Duodenal mucosa (tissue), 2 donors: ENCODE results near the gene CACNB4.

Experiments used
- H3K27ac ChIP-seq: one replicate; pipeline ENCODE4 v1.7.0; 2013; ENCODE audit warnings: low read depth, low read length
- H3K27me3 ChIP-seq, 2 donors: one replicate each; pipeline ENCODE4 v1.7.0; 2013; ENCODE audit warnings: low read length in 2 of 2, control low read depth in 1 of 2; ENCODE audit not compliant: insufficient read depth in 2 of 2, control insufficient read depth in 1 of 2
- H3K36me3 ChIP-seq, 2 donors: one replicate each; pipeline ENCODE4 v1.7.0; 2013; ENCODE audit warnings: low read length in 2 of 2, control low read depth in 1 of 2; ENCODE audit not compliant: insufficient read depth in 2 of 2, control insufficient read depth in 1 of 2
- H3K4me1 ChIP-seq, 2 donors: one replicate each; pipeline ENCODE4 v1.7.0; 2013; ENCODE audit warnings: low read length in 2 of 2, control low read depth in 1 of 2; ENCODE audit not compliant: insufficient read depth in 2 of 2, control insufficient read depth in 1 of 2
- H3K4me3 ChIP-seq, 2 donors: one replicate each; pipeline ENCODE4 v1.7.0; 2013; ENCODE audit warnings: low read length in 2 of 2, low read depth in 1 of 2
- H3K9ac ChIP-seq, 2 donors: one replicate each; pipeline ENCODE4 v1.7.0; 2013; ENCODE audit warnings: low read length in 2 of 2, low read depth in 1 of 2
- H3K9me3 ChIP-seq, 2 donors: one replicate each; pipeline ENCODE4 v1.7.0; 2013; ENCODE audit warnings: low read length in 2 of 2, control low read depth in 1 of 2; ENCODE audit not compliant: control insufficient read depth in 1 of 2

CACNB4 gene

DNA sequence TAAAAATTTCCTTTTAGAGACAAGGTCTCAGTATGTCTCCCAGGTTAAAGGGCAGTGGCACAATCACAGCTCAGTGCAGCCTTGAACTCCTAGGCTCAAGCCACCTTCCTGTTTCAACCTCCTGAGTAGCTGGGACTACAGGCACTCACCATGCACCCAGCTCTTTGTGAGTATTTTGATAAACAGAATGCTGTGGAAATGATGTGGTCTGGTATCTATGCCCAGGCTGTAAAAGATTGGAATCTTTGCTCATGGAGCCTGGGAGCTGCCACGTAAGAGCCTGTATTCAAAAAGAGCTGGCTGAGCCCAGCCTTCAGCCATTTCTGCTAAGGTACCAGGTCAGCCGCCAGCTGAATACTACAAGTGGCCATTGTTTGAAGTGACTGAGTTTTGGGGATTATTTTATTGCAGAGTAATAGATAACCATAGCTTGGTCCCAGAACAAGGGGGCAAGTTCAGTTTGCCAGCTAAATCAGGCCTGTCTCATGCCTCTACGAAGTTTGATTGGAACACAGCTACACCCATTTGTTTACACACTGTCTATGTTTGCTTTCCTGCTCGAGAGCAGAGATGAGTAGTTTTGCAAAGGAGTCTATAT is 249.3 kb downstream of the CACNB4 start:
- no peak overlapping the region for H3K27ac ChIP-seq
- no peaks in the 10 kb centered on the region for H3K9me3 ChIP-seq
- H3K9ac ChIP-seq, result no peak overlapping the region
- no peaks in the 10 kb centered on the region for H3K36me3 ChIP-seq
- H3K4me3 ChIP-seq, result no peak overlapping the region
- H3K27me3 ChIP-seq, result no peaks in the 10 kb centered on the region
- no peaks in the 10 kb centered on the region for H3K4me1 ChIP-seq

- no peak overlapping the region for H3K27ac ChIP-seq
- H3K36me3 ChIP-seq, result no peaks in the 10 kb centered on the region
Measured at GRCh38 chr2:151845884-151846283, 253.0 kb downstream of the CACNB4 start.

GRCh38 chr2:151845481-151845880 is 253.4 kb downstream of the CACNB4 start:
- H3K9ac ChIP-seq, result no peak overlapping the region
- no peaks in the 10 kb centered on the region for H3K36me3 ChIP-seq
- H3K4me3 ChIP-seq, result no peak overlapping the region
- no peaks in the 10 kb centered on the region for H3K9me3 ChIP-seq
- H3K27me3 ChIP-seq, result no peaks in the 10 kb centered on the region
- no peaks in the 10 kb centered on the region for H3K4me1 ChIP-seq
- H3K27ac ChIP-seq, result no peak overlapping the region

More at GRCh38 chr2:151845884-151846283, 253.0 kb downstream of the CACNB4 start:
- Histone ChIP-seq H3K9ac (no peak overlapping the region), H3K9me3 (no peaks in the 10 kb centered on the region), H3K4me3 (no peak overlapping the region), H3K4me1 (no peaks in the 10 kb centered on the region), H3K27me3 (no peaks in the 10 kb centered on the region)

- Histone ChIP-seq H3K36me3 (no peaks in the 10 kb centered on the region), H3K4me1 (no peaks in the 10 kb centered on the region), H3K27ac (no peak overlapping the region), H3K4me3 (no peak overlapping the region), H3K9me3 (no peaks in the 10 kb centered on the region), H3K27me3 (no peaks in the 10 kb centered on the region), H3K9ac (no peak overlapping the region)
Measured at GRCh38 chr2:151844211-151844896, 254.5 kb downstream of the CACNB4 start.

DNA sequence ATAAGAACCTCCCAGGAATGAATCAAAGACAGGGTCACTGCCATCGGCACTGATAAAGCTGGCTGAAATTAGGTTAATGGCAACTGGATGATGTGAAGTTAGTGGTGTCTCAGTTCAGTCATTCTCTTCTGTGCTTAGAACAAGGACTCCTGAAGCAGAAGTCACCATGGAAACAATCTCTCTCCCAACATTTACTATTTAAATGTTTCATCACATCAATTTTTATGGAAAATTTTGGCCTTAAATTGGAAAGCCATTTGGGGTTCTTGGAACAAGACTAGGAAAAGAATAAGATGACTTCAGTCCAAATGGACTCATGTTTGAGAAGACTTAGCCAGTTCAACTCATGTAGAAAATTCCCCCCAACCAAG is 255.2 kb downstream of the CACNB4 start:
- Histone ChIP-seq H3K9ac (no peak overlapping the region), H3K36me3 (no peaks in the 10 kb centered on the region), H3K27ac (no peak overlapping the region), H3K27me3 (no peaks in the 10 kb centered on the region), H3K4me3 (no peak overlapping the region), H3K4me1 (no peaks in the 10 kb centered on the region), H3K9me3 (no peaks in the 10 kb centered on the region)

DNA sequence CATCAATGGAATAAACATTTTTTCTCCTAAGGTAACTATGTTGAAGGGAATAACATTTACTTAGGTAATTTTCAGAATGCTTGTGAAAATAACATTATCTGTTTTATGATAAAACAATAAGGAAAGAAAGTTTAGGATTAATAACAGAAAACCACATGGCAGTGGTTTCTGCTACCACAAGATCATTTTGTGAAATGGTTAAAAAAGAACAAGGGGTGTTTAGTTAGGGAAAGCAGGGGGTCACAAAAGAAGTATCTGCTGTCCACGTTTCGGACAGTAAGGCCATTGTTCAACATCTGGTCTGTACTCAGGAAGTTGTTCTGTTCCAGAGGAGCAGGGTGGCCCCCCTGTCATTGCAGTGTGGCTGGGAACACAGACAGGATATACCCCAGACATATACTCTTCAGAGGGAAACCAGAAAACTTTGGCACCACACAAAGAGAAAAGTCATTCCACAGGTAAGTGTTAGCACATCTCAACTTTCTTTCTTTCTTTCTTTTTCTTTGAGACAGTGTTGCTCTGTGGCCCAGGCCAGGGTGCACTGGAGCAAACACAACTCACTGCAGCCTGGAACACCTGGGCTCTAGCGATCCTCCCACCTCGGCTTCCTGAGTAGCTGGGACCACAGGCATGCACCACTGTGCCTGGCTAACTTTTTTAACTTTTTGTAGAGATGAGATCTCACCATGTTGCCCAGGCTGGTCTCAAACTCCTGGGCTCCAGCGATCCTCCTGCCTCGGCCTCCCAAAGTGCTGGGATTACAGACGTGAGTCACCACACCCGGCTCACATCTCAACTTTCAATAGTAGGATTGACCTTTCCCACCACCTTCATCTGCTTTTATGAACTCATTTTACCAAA is 255.8 kb downstream of the CACNB4 start:
- H3K9me3 ChIP-seq, result no peaks in the 10 kb centered on the region
- H3K4me1 ChIP-seq, result no peaks in the 10 kb centered on the region
- H3K27ac ChIP-seq, result no peak overlapping the region
- no peaks in the 10 kb centered on the region for H3K36me3 ChIP-seq
- H3K27me3 ChIP-seq, result no peaks in the 10 kb centered on the region
- no peak overlapping the region for H3K9ac ChIP-seq
- no peak overlapping the region for H3K4me3 ChIP-seq

DNA sequence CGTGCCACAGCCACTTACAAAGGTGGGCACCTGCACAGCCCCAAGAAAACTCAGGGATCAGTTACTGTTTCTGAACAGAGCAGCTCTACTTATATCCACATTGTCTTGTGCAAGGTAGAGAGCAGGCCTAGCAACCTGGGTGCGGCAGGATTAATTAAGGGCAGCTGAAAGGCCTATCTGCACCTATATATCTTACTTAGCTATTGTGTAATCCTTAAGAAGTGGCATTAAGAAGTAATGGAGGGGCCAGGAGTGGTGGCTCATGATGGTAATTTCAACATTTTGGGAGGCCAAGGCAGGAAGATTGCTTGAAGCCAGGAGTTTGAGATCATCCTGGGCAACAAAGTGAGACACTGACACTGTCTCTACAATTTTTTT is 257.8 kb downstream of the CACNB4 start:
- Histone ChIP-seq H3K4me3 (no peak overlapping the region), H3K27ac (no peak overlapping the region), H3K4me1 (no peaks in the 10 kb centered on the region)

DNA sequence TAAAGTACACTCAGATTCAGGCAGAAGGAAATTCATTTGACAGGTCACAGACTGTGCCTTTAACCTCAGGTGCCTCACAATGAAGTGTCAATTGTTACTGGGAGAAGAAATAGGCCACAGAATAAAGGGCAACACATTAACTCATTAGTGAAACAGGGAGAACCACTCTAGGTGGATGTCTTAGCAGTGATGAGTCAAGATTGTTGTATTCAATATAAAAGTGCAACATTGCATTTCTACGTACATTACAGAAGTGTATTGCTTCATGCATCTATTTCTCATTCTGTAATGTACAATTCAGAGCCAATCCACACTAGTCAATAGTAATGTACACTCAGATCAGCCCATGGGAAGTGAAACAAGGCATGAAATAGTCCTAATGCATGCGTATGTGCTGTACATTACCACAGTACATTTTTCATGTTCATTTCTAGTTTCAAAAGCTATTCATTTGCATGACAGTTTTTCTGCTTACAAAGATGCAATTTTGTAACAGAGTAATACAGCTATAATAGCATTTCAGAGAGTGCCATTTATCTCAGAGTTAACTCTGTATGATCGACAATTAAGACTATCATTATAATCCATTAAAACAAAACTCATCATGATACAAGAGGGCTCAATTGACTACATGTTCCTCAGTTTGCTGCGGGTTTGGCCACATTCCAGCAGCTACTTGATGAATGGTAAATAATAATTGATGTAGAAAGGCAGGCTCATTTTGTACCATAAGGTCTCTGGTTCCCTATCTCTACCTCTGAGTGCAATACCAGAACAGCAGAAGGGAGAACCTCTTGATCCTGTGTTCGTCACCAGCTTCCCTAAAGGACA is 258.4 kb downstream of the CACNB4 start:
- Histone ChIP-seq H3K4me3 (no peak overlapping the region), H3K9me3 (no peaks in the 10 kb centered on the region)

More for the DNA sequence above, 257.8 kb downstream of the CACNB4 start:
- H3K9me3 ChIP-seq, result no peaks in the 10 kb centered on the region
- H3K36me3 ChIP-seq, result no peaks in the 10 kb centered on the region
- H3K27me3 ChIP-seq, result no peaks in the 10 kb centered on the region
- no peak overlapping the region for H3K9ac ChIP-seq

GRCh38 chr2:151837926-151838325 is 260.9 kb downstream of the CACNB4 start:
- H3K36me3 ChIP-seq, result no peaks in the 10 kb centered on the region
- no peak overlapping the region for H3K9ac ChIP-seq
- no peaks in the 10 kb centered on the region for H3K9me3 ChIP-seq
- no peaks in the 10 kb centered on the region for H3K4me1 ChIP-seq
- H3K4me3 ChIP-seq, result no peak overlapping the region
- H3K27me3 ChIP-seq, result no peaks in the 10 kb centered on the region
- no peak overlapping the region for H3K27ac ChIP-seq

More for the DNA sequence above, 258.4 kb downstream of the CACNB4 start:
- Histone ChIP-seq H3K36me3 (no peaks in the 10 kb centered on the region), H3K27me3 (no peaks in the 10 kb centered on the region), H3K4me1 (no peaks in the 10 kb centered on the region), H3K9ac (no peak overlapping the region), H3K27ac (no peak overlapping the region)
